ENCODE data around the gene IGFBP6. TPM values are rescaled to one million over a fixed set of nuclear protein-coding genes. Genes with fewer than 3 reads are reported as not detected.

The IGFBP6 gene
- total RNA-seq (ENCODE audit: low replicate concordance), result 723 and 2,626 TPM in 2 replicates

GRCh38 chr12:53097564-53098353, at the start of gene IGFBP6:
Gene IGFBP6 (plus strand): TSS chr12:53097667. CDS start chr12:53097718, 51 bp downstream.
- peak; percentile 40 for DNase-seq (ENCODE audit: low read depth)
- TF ChIP-seq CTCF (IDR thresholded peaks at IDR 0.05; ENCODE audit: insufficient read depth, low read length), result no peak
- H3K4me3 ChIP-seq (ENCODE audit: low read depth, low read length), result peak within 1 kb of the TSS; percentile 83

GRCh38 chr12:53048033-53048779, 49.3 kb upstream of the IGFBP6 start:
- TF ChIP-seq CTCF (IDR thresholded peaks at IDR 0.05; ENCODE audit: insufficient read depth, low read length), result no peak
- peak overlapping the region; percentile 88 for H3K4me3 ChIP-seq (ENCODE audit: low read depth, low read length)
- no peak for DNase-seq (ENCODE audit: low read depth)

GRCh38 chr12:53048780-53049401, 48.6 kb upstream of the IGFBP6 start:
- peak; percentile 73 for DNase-seq (ENCODE audit: low read depth)
- no peak for TF ChIP-seq CTCF (IDR thresholded peaks at IDR 0.05; ENCODE audit: insufficient read depth, low read length)
- H3K4me3 ChIP-seq (ENCODE audit: low read depth, low read length), result peak overlapping the region; percentile 88

- DNase-seq (ENCODE audit: low read depth), result peak; percentile 66
- H3K4me3 ChIP-seq (ENCODE audit: low read depth, low read length), result peak within 1 kb of the TSS; percentile 88
- no peak for TF ChIP-seq CTCF (IDR thresholded peaks at IDR 0.05; ENCODE audit: insufficient read depth, low read length)
These were observed 47.7 kb upstream of the IGFBP6 start, which contains the start of gene TNS2 for GRCh38 chr12:53049571-53050318. Gene TNS2 (plus strand): TSS chr12:53050065. CDS start chr12:53050186, 121 bp downstream.

GRCh38 chr12:53050426-53051057, 46.9 kb upstream of the IGFBP6 start:
- peak overlapping the region; percentile 88 for H3K4me3 ChIP-seq (ENCODE audit: low read depth, low read length)
- TF ChIP-seq CTCF (IDR thresholded peaks at IDR 0.05; ENCODE audit: insufficient read depth, low read length), result no peak
- no peak for DNase-seq (ENCODE audit: low read depth)
